Dendritic cell treated with granulocyte-macrophage colony-stimulating factor and Interleukin-4, amounts not matched to agents 40 ng/mL and 50 ng/mL, for 4 days (primary cell): Measurements from ENCODE around the gene BIRC2.
"Not testable (repeated sequence)": the region's sequence is repeated elsewhere in the genome, so short reads cannot be mapped to it uniquely, and the experiment has no call there.

Experiments used
- H3K27ac Mint-ChIP-seq: one replicate; pipeline ENCODE4 v1.8.0; 2022; ENCODE audit warnings: mild to moderate bottlenecking, mixed read lengths
- H3K27me3 Mint-ChIP-seq: one replicate; pipeline ENCODE4 v1.8.0; 2022; ENCODE audit warnings: mild to moderate bottlenecking, mixed read lengths
- H3K36me3 Mint-ChIP-seq: one replicate; pipeline ENCODE4 v1.8.0; 2022; ENCODE audit warnings: low read depth, mixed read lengths
- H3K4me1 Mint-ChIP-seq: one replicate; pipeline ENCODE4 v1.8.0; 2022; ENCODE audit warnings: low read depth, mixed read lengths
- H3K4me3 Mint-ChIP-seq: one replicate; pipeline ENCODE4 v1.8.0; 2022; ENCODE audit warnings: mild to moderate bottlenecking, moderate library complexity, mixed read lengths
- H3K9me3 Mint-ChIP-seq: one replicate; pipeline ENCODE4 v1.8.0; 2022; ENCODE audit warnings: mixed read lengths
- intact Hi-C: fragments of 100-400 bp; cut with micrococcal nuclease; formaldehyde crosslinking; loops from one replicate; pipeline ENCODE4 v1.15.0; 2022

The BIRC2 gene

DNA sequence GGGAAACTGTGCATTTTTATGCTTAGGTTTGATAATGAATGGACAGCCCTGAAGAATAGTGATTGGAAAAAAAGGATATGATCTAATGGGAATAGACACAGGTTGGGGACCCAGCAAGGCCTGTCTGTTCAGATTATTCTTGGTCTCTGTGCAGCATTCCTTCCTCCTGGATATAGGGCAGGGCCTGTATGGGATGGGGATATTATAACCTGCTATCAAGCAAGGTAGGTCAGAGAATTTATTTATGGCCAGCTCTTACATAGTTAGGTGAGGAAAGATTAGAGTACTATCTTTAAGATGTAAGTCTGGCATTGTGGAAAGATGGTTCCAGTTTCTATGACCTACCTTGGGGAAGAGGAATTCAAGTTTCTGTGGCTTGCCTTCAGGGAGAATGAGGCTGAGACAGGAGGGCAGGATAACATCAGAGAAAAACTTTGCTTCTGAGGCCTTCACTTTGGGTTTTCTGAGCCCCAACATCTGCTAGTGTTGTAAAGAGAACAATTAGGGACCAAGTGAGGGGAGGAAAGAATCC lies 8.5 kb upstream of the BIRC2 start:
- H3K9me3 Mint-ChIP-seq, result no peaks in the 10 kb centered on the region
- no peak overlapping the region for H3K27ac Mint-ChIP-seq
- peaks cover 18% of the 10 kb centered on the region for H3K36me3 Mint-ChIP-seq
- H3K27me3 Mint-ChIP-seq, result no peaks in the 10 kb centered on the region
- H3K4me1 Mint-ChIP-seq, result peaks cover 9% of the 10 kb centered on the region
- no peak overlapping the region for H3K4me3 Mint-ChIP-seq
- intact Hi-C loops, result no loop called here

DNA sequence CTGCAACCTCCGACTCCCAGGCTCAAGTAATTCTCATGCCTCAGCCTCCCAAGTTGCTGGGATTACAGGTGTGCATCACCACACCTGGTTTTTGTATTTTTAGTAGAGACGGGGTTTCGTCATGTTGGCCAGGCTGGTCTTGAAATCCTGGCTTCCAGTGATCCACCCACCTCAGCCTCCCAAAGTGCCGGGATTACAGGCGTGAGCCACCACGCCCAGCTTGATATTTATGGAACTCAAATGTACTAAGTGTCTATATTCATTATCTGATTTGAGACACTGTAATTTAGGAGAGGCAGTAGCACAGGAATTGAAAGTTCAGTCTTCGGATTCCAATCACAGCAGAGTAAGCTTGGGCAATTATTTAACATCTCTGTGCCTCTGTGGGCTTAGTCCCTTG lies 5.7 kb upstream of the BIRC2 start:
- peaks cover 11% of the 10 kb centered on the region for H3K36me3 Mint-ChIP-seq
- H3K4me3 Mint-ChIP-seq, H3K27ac Mint-ChIP-seq: not testable (repeated sequence)

DNA sequence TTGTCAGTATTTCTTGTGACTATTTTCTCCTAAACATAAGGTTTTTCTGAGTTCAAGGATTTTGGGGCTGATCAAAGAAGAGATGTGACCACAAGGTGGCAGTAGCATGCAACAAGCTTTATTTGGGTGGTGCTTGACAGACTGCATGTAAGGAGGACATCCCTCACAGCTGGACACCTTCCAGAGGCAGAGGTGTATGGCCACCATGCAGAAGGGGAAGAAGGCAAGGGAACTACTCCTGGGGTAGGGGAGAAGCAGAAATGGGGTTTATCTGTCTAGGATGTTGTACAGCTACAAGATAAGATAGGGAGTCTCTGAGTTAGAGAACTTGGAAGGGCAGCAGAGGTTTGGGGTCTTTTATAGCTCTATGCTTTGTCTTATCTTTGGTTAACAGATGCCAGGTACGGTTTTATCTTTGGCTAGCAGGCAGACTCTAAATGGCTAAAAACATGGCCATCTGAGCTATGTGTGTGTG lies 5.1 kb upstream of the BIRC2 start:
- Mint-ChIP-seq H3K27me3 (no peaks in the 10 kb centered on the region), H3K4me3 (no peak overlapping the region), H3K36me3 (peaks cover 16% of the 10 kb centered on the region), H3K9me3 (no peaks in the 10 kb centered on the region), H3K27ac (no peak overlapping the region), H3K4me1 (peaks cover 16% of the 10 kb centered on the region)
- intact Hi-C loops, result loop anchor here (2.0 to 5.0 kb wide), 2 partner anchors 153 to 325 kb away; no protein-coding TSS in a partner anchor

More for the DNA sequence above, 5.7 kb upstream of the BIRC2 start:
- intact Hi-C loops, result loop anchor here (2.0 to 5.0 kb wide), 2 partner anchors 153 to 326 kb away; no protein-coding TSS in a partner anchor
- H3K27me3 Mint-ChIP-seq, H3K9me3 Mint-ChIP-seq: not testable (repeated sequence)
- H3K4me1 Mint-ChIP-seq, result peaks cover 16% of the 10 kb centered on the region

DNA sequence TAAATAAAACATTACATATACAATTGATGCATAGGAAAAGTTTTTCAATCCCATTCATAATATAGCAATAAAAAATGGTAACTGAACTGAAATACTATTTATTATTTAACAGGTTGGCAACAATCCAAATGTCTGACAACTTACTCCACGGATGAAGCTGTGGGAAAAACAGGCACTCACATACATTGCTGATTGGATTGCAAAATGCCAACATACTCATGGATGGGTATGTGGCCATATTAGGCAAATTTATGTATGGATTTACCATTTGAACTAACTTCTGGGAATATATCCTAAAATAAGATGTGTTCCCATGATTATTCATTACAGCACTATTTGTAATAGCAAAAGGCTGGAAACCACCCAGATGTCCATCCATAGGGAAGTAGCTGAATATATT lies 3.2 kb upstream of the BIRC2 start:
- Mint-ChIP-seq H3K27me3 (no peaks in the 10 kb centered on the region), H3K9me3 (no peaks in the 10 kb centered on the region), H3K36me3 (peaks cover 13% of the 10 kb centered on the region), H3K27ac (no peak overlapping the region), H3K4me1 (peaks cover 21% of the 10 kb centered on the region), H3K4me3 (no peak overlapping the region)
- intact Hi-C loops, result loop anchor here (5.0 kb wide), 1 partner anchor 323 kb away; no protein-coding TSS in a partner anchor

DNA sequence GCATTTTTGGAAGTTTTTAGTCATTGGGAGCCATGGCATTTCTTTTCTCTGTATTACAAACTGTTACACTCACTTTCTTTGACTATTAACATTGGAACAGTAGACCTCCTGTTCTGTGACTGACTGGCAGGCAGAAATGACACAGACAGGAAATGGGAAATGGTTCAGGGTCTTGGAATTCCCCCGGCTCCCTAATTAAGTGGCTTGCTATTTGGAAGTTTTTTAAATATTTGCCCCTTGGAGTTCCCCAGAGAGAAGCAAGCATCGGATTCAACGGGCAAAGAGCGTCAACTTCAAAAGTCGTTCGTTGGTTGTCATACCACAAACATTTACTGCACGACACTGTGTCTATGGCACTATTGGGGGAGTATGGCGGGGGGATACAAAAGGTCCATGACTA lies 1.1 kb upstream of the BIRC2 start:
- Mint-ChIP-seq H3K4me1 (peaks cover 21% of the 10 kb centered on the region), H3K36me3 (peaks cover 28% of the 10 kb centered on the region), H3K27me3 (no peaks in the 10 kb centered on the region), H3K27ac (peak overlapping the region; percentile 94), H3K4me3 (peak overlapping the region; percentile 49), H3K9me3 (no peaks in the 10 kb centered on the region)
- intact Hi-C loops, result loop anchor here (2.0 kb wide), 2 partner anchors 57 to 107 kb away; partner anchors contain the start of gene TMEM123

DNA sequence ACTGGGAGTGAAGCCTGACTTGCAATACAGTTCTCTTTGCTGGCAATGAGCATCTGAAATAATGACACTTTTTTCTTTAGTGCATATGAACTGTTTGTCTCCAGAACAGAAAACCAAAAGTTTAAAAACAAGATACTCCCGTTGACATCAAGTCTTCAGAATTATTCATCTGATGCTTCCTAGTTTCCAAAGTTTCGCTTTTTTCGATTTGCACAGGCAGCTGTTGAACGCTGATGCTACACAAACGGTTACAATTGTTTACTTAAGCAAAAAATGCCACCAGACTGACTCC lies 612 bp upstream of the BIRC2 start:
- Mint-ChIP-seq H3K4me3 (peak overlapping the region; percentile 88), H3K27ac (peak overlapping the region; percentile 94), H3K4me1 (peaks cover 21% of the 10 kb centered on the region), H3K9me3 (no peaks in the 10 kb centered on the region), H3K27me3 (no peaks in the 10 kb centered on the region), H3K36me3 (peaks cover 33% of the 10 kb centered on the region)
- intact Hi-C loops, result loop anchor here (2.0 kb wide), 2 partner anchors 58 to 106 kb away; partner anchors contain the start of gene TMEM123

DNA sequence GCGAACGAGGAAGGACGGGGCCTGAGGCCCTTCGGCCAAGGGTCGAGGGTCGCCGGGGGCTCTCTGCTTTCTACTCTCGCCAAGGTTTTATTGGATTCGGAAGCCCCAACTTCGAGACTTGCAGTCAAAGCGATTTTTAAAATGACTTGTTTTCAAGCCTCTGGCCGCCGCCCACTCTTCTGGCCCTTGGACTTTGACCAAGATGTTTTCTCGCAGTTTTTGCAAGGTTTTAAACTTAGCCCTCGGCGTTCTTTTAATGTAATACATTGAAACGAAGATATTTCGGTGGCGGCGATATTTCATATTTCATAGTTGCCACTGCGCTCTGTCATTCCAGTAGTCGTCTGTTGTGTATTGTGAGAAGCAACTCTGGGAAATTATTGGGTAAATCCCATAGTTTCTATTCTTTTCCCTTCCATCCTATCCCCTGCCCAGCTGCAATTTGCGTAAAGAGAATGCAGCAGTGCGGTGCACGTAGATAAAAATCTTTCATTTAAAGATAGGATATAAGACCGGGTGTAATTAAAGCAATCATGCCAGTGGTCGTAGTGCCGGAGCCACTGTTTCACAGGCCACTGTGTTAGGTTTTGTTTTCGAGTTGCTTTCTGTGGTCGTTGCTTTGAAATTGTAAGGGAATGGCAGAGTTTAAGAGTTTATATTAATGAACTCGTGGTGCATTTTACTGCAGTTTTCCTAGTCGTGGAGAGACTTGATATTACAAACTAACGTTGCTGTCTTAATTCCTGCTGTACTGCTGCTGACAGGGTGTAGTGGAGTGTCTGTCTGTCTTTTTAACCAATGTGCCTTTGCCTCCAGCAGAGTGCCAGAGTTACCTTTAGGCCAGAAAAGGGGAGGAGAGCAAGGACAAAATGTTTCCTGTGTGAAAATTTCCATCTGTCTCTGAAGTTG lies 702 bp downstream of the BIRC2 start:
- Mint-ChIP-seq H3K27me3 (no peaks in the 10 kb centered on the region), H3K4me1 (peaks cover 16% of the 10 kb centered on the region), H3K36me3 (peaks cover 45% of the 10 kb centered on the region), H3K9me3 (no peaks in the 10 kb centered on the region), H3K4me3 (peak overlapping the region; percentile 88), H3K27ac (peak overlapping the region; percentile 94)
- intact Hi-C loops, result loop anchor here (2.0 kb wide), 2 partner anchors 59 to 105 kb away; partner anchors contain the start of gene TMEM123

DNA sequence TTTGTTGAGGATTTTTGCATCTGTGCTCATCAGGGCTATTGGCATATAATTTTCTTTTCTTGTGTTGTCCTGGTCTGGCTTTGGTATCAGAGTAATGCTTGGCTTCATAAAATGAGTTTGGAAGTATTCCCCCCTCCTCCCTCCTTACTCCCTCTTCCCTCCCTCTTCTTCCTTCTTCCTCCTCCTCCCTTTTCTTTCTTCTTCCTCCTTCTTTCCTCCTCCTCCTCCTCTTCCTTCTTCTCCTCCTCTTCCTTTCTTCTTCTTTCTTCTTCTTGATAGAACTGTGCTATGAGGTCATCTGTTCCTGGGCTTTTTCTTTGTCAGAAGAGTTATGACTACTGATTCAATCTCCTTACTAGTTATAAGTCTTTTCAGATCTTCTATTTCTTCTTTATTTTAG lies 10.1 kb downstream of the BIRC2 start:
- Mint-ChIP-seq H3K36me3 (peaks cover 93% of the 10 kb centered on the region), H3K27me3 (no peaks in the 10 kb centered on the region), H3K4me3 (no peak overlapping the region), H3K27ac (no peak overlapping the region), H3K9me3 (no peaks in the 10 kb centered on the region), H3K4me1 (peaks cover 38% of the 10 kb centered on the region)
- intact Hi-C loops, result loop anchor here (10.0 kb wide), 1 partner anchor 258 kb away; no protein-coding TSS in a partner anchor

DNA sequence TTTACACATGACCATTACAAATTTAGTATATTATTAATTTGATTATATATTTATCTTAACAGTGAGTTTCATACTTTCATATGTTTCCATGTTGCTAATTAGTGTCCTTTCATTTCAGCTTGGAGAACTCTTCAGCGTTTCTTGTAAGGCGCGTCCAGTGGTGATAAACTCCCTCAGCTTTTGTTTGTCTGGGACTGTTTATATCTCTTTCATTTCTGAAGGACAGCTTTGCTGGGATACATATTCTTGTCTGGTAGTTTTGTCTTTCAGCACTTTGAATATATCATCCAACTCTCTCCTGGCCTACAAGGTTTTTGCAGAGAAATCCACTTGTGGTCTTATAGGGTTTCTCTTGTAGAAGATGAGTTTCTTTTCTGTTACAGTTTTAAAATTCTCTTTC lies 12.4 kb downstream of the BIRC2 start:
- Mint-ChIP-seq H3K27ac (no peak overlapping the region), H3K36me3 (peaks cover 87% of the 10 kb centered on the region), H3K4me3 (no peak overlapping the region), H3K9me3 (no peaks in the 10 kb centered on the region), H3K4me1 (peaks cover 29% of the 10 kb centered on the region), H3K27me3 (no peaks in the 10 kb centered on the region)
- intact Hi-C loops, result loop anchor here (10.0 kb wide), 1 partner anchor 255 kb away; no protein-coding TSS in a partner anchor

DNA sequence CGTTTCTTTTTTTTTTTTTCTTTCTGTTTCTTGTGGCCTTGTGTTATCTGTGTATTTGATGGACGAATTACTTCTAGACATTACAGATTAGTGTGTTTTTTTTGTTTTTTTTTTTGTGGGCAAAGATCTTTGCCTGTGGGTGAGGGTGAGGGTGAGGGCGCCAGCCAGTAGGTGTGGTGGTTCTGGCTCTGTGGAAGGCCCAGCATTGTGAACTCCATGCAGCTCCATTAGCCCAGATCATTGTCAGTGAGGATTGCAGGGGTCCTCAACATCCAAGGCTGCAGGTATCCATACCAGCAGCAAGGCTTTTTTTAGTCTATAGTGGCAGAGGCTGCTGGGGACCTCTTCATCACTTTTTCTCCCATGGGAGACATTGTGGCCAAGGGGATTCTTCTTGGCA lies 13.7 kb downstream of the BIRC2 start:
- Mint-ChIP-seq H3K9me3 (no peaks in the 10 kb centered on the region), H3K36me3 (peaks cover 87% of the 10 kb centered on the region), H3K4me3 (no peak overlapping the region), H3K27me3 (no peaks in the 10 kb centered on the region), H3K4me1 (peaks cover 40% of the 10 kb centered on the region), H3K27ac (no peak overlapping the region)
- intact Hi-C loops, result no loop called here

DNA sequence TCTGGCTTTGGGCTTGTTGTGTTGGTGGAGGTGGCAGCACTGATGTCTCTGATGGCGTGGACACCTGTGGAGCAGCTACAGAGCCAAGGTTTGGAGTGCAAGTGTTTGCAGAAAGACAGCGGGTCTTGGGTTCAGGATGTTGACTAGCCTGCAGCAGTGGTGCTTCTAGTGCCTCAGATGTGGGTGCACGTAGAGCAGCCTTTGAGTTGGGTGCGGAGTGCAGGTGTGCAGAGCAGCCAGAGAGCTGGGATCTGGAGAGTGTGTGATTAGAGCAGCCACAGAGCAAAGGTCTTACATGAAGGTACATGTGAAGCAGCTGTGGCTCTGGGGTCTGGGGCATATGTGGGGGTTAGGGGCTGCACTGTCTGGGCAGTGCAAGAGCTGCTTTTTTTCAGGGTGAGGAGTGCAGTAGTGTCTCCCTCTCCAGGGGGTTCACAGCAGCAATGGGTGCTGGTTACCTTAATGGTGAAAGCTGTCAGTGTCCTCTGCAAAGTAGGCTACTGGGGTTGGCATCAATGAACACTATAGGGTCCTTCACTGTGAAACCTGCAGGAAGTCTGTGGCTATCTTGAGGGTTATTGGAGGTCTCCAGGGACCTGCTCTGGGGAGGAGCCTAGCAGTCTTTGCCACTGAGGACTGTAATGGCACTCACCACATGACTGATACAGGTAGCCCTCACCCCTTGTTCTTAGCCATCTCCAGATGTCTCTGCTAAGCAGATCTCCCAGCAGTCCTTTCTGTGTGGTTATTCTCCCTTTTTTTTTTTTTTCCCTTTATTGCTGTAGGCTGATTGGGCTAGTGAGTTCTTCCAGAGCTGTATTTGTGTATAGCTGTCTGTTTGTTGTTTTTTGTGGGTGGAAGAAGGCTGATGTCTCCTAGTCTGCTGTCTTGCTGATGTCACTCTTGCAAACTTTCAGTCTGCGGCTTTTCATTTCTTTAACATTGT lies 14.3 kb downstream of the BIRC2 start:
- H3K27me3 Mint-ChIP-seq, result no peaks in the 10 kb centered on the region
- H3K9me3 Mint-ChIP-seq, result no peaks in the 10 kb centered on the region
- H3K4me3 Mint-ChIP-seq, result no peak overlapping the region
- intact Hi-C loops, result no loop called here
- H3K4me1 Mint-ChIP-seq, result peaks cover 46% of the 10 kb centered on the region
- no peak overlapping the region for H3K27ac Mint-ChIP-seq
- H3K36me3 Mint-ChIP-seq, result peaks cover 87% of the 10 kb centered on the region

DNA sequence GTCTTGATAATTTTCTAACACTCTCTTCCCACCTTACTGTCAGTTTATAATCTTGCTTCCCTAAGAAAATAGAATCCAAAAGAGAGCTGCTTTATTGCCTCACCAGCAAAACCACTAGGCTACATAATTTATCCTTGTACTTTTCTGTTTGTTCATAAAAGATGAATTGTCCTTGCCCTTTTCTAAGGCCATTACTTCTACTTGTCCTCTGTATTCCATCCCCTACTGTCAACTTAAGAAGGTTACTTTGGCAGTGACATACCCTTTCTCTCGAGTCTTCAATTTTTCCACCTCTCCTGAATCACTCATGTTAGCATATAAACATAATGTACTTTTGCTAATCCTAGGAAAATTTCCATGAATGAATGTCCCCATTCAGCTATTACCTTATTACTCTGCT lies 18.0 kb downstream of the BIRC2 start:
- intact Hi-C loops, result no loop called here
- H3K27me3 Mint-ChIP-seq, result no peaks in the 10 kb centered on the region
- no peak overlapping the region for H3K27ac Mint-ChIP-seq
- peaks cover 44% of the 10 kb centered on the region for H3K4me1 Mint-ChIP-seq
- H3K9me3 Mint-ChIP-seq, result no peaks in the 10 kb centered on the region
- H3K36me3 Mint-ChIP-seq, result peaks cover 80% of the 10 kb centered on the region
- H3K4me3 Mint-ChIP-seq, result no peak overlapping the region

DNA sequence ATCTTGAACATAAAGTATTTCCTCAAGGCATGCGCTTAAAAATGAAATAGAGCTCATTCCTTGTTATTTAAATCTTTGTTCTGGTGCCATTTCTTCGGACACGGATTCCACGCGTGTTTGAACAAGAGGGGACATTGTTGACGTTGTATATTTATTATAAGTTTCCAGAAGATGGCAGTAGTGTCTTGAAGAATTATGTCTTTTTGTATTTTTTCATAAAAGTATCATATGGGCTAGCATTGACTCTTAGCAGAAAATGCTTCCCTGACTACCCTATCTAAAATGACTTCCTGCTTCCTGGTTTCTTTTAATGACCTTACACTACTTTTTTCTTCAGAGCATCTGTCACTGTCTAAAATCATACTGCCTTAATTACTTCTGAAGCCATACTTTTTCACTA lies 20.4 kb downstream of the BIRC2 start:
- intact Hi-C loops, result no loop called here
- no peaks in the 10 kb centered on the region for H3K27me3 Mint-ChIP-seq
- H3K36me3 Mint-ChIP-seq, result peaks cover 67% of the 10 kb centered on the region

More for the DNA sequence above, 20.4 kb downstream of the BIRC2 start:
- Mint-ChIP-seq H3K9me3 (no peaks in the 10 kb centered on the region), H3K4me1 (peaks cover 38% of the 10 kb centered on the region), H3K4me3 (no peak overlapping the region), H3K27ac (no peak overlapping the region)
